ENCODE results near the gene DLG2. TPM values are rescaled to one million over a fixed set of nuclear protein-coding genes. Genes with fewer than 3 reads are reported as not detected.

DLG2 gene
- total RNA-seq, 1 experiment from 2014 or later, result 2.7 TPM

DNA sequence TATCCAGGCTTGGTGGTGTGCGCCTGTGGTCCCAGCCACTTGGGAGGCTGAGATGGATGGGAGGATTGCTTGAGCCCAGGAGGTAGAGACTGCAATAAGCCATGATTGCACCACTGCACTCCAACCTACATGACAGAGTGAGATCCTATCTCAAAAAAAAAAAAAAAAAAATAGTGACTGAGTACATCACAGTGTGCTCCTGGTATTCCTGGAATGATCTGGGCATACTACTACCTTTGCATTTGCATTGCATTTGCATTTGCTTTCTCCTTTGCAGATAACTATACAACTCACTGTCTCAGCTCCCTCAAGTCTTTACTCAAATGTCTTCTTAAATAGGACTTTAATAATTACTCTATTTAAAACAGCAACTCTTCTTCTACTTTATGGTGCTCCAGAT lies 51.8 kb downstream of the DLG2 start:
- DNase-seq, result no peak

GRCh38 chr11:85572056-85572455 lies 55.1 kb downstream of the DLG2 start:
- H3K9ac ChIP-seq (ENCODE audit: low read length), result no peak overlapping the region
- no peaks in the 10 kb centered on the region for H3K79me2 ChIP-seq (ENCODE audit: low read length)
- no peak overlapping the region for H3K4me2 ChIP-seq (ENCODE audit: low read depth, low read length, poor library complexity, severe bottlenecking)
- H4K20me1 ChIP-seq (ENCODE audit: insufficient read depth, low read depth, low read length), result no peaks in the 10 kb centered on the region
- H3K9me3 ChIP-seq (ENCODE audit: low read length), result no peaks in the 10 kb centered on the region
- H2AFZ ChIP-seq (ENCODE audit: low read length), result no peak overlapping the region
- no peaks in the 10 kb centered on the region for H3K9me2 ChIP-seq (replicated peaks; ENCODE audit: insufficient read depth, low read length)
- H3K27me3 ChIP-seq (ENCODE audit: low read length), result no peaks in the 10 kb centered on the region
- no peaks in the 10 kb centered on the region for H3K36me3 ChIP-seq (ENCODE audit: insufficient read depth, low read length)
- H3K27ac ChIP-seq (ENCODE audit: low read length), result no peak overlapping the region
- no peak for DNase-seq
- H3K4me1 ChIP-seq (ENCODE audit: low read length), result no peaks in the 10 kb centered on the region
- H3K4me3 ChIP-seq (ENCODE audit: low read length), result no peak overlapping the region

More for the DNA sequence above, 51.8 kb downstream of the DLG2 start:
- Histone ChIP-seq H3K9me3 (ENCODE audit: low read length) (no peaks in the 10 kb centered on the region), H3K36me3 (ENCODE audit: insufficient read depth, low read length) (no peaks in the 10 kb centered on the region), H3K4me2 (ENCODE audit: low read depth, low read length, poor library complexity, severe bottlenecking) (no peak overlapping the region), H3K9ac (ENCODE audit: low read length) (no peak overlapping the region), H4K20me1 (ENCODE audit: insufficient read depth, low read depth, low read length) (no peaks in the 10 kb centered on the region), H3K9me2 (replicated peaks; ENCODE audit: insufficient read depth, low read length) (0 out of 2 replicates have a peak, but pooled peaks cover 2% of the 10 kb centered on the region), H3K27ac (ENCODE audit: low read length) (no peak overlapping the region), H3K27me3 (ENCODE audit: low read length) (no peaks in the 10 kb centered on the region), H3K79me2 (ENCODE audit: low read length) (no peaks in the 10 kb centered on the region), H3K4me3 (ENCODE audit: low read length) (no peak overlapping the region), H3K4me1 (ENCODE audit: low read length) (no peaks in the 10 kb centered on the region), H2AFZ (ENCODE audit: low read length) (no peak overlapping the region)

- Histone ChIP-seq H2AFZ (ENCODE audit: low read length) (no peak overlapping the region), H3K9me3 (ENCODE audit: low read length) (no peaks in the 10 kb centered on the region), H3K27ac (ENCODE audit: low read length) (no peak overlapping the region), H3K36me3 (ENCODE audit: insufficient read depth, low read length) (no peaks in the 10 kb centered on the region), H4K20me1 (ENCODE audit: insufficient read depth, low read depth, low read length) (no peaks in the 10 kb centered on the region), H3K4me2 (ENCODE audit: low read depth, low read length, poor library complexity, severe bottlenecking) (no peak overlapping the region), H3K27me3 (ENCODE audit: low read length) (no peaks in the 10 kb centered on the region), H3K79me2 (ENCODE audit: low read length) (no peaks in the 10 kb centered on the region), H3K4me3 (ENCODE audit: low read length) (no peak overlapping the region), H3K9me2 (replicated peaks; ENCODE audit: insufficient read depth, low read length) (no peaks in the 10 kb centered on the region), H3K4me1 (ENCODE audit: low read length) (no peaks in the 10 kb centered on the region), H3K9ac (ENCODE audit: low read length) (no peak overlapping the region)
- no peak for DNase-seq
These were observed 57.6 kb downstream of the DLG2 start for GRCh38 chr11:85569525-85569924.

GRCh38 chr11:85558411-85558810 lies 68.7 kb downstream of the DLG2 start:
- Histone ChIP-seq H3K27me3 (ENCODE audit: low read length) (no peaks in the 10 kb centered on the region), H2AFZ (ENCODE audit: low read length) (no peak overlapping the region), H3K27ac (ENCODE audit: low read length) (no peak overlapping the region), H3K36me3 (ENCODE audit: insufficient read depth, low read length) (no peaks in the 10 kb centered on the region), H3K4me2 (ENCODE audit: low read depth, low read length, poor library complexity, severe bottlenecking) (no peak overlapping the region), H3K79me2 (ENCODE audit: low read length) (no peaks in the 10 kb centered on the region), H4K20me1 (ENCODE audit: insufficient read depth, low read depth, low read length) (no peaks in the 10 kb centered on the region), H3K9me3 (ENCODE audit: low read length) (peaks cover 5% of the 10 kb centered on the region), H3K4me3 (ENCODE audit: low read length) (no peak overlapping the region), H3K9ac (ENCODE audit: low read length) (no peak overlapping the region), H3K9me2 (replicated peaks; ENCODE audit: insufficient read depth, low read length) (no peaks in the 10 kb centered on the region), H3K4me1 (ENCODE audit: low read length) (no peaks in the 10 kb centered on the region)
- DNase-seq, result no peak

- Histone ChIP-seq H3K79me2 (ENCODE audit: low read length) (no peaks in the 10 kb centered on the region), H3K9me3 (ENCODE audit: low read length) (no peaks in the 10 kb centered on the region), H3K9ac (ENCODE audit: low read length) (no peak overlapping the region), H3K4me3 (ENCODE audit: low read length) (no peak overlapping the region), H4K20me1 (ENCODE audit: insufficient read depth, low read depth, low read length) (no peaks in the 10 kb centered on the region), H3K9me2 (replicated peaks; ENCODE audit: insufficient read depth, low read length) (no peaks in the 10 kb centered on the region), H3K36me3 (ENCODE audit: insufficient read depth, low read length) (no peaks in the 10 kb centered on the region), H3K4me2 (ENCODE audit: low read depth, low read length, poor library complexity, severe bottlenecking) (no peak overlapping the region), H2AFZ (ENCODE audit: low read length) (no peak overlapping the region), H3K27ac (ENCODE audit: low read length) (no peak overlapping the region), H3K27me3 (ENCODE audit: low read length) (no peaks in the 10 kb centered on the region), H3K4me1 (ENCODE audit: low read length) (no peaks in the 10 kb centered on the region)
- no peak for DNase-seq
These were observed 75.3 kb downstream of the DLG2 start for GRCh38 chr11:85551881-85552280.

DNA sequence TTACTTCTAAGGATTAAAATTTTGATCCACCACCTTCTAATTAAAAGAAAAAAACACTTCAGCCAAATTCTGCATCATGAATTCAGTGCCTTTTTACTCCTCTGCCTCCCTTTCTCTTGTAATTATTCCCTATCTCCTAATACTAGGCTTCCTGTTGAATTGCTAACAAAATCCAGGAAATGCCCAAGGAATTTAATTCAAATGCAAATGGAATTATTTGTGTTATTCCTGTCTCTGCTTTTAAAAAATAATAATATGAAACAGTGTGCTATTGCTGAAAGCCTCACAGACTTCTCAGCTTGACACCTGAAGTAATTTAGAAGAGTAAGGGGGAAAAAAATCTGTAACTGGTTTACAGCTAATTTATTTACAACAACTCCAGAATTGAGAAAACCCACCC lies 85.5 kb downstream of the DLG2 start:
- no peak for DNase-seq
- no peaks in the 10 kb centered on the region for H3K79me2 ChIP-seq (ENCODE audit: low read length)

DNA sequence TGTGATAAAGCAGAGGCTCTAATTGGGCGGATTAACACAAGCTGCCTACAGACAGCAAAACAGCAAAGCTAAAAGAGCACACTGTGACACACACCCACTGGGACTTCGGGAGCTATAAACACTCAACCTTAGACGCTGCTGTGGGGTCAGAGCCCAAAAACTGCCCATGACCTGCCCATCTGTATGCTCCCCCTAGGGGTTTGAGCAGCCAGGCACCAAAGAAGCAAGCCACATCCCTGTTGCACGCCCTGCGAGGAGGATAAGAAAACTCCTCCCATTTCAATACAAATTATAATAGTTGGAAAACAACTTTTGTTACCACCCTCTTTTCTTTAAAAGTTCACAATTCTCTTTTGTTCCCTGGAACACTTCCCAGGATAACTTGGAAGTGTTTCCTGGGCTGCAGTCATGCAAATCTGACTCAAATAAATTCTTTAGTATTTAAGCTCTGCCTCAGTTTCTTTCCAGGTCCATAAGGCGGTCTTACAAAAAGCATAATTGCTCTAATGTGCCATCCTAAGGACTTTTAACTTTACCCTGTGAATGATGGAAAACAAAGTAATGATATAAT lies 86.4 kb downstream of the DLG2 start:
- Histone ChIP-seq H3K4me3 (ENCODE audit: low read length) (no peak overlapping the region), H3K27ac (ENCODE audit: low read length) (no peak overlapping the region), H3K9me2 (replicated peaks; ENCODE audit: insufficient read depth, low read length) (no peaks in the 10 kb centered on the region), H3K36me3 (ENCODE audit: insufficient read depth, low read length) (no peaks in the 10 kb centered on the region), H3K4me2 (ENCODE audit: low read depth, low read length, poor library complexity, severe bottlenecking) (no peak overlapping the region), H3K9me3 (ENCODE audit: low read length) (peaks cover 6% of the 10 kb centered on the region; the same call in 1 of the 2 replicates), H3K79me2 (ENCODE audit: low read length) (no peaks in the 10 kb centered on the region), H3K27me3 (ENCODE audit: low read length) (no peaks in the 10 kb centered on the region), H2AFZ (ENCODE audit: low read length) (no peak overlapping the region), H3K9ac (ENCODE audit: low read length) (no peak overlapping the region), H4K20me1 (ENCODE audit: insufficient read depth, low read depth, low read length) (no peaks in the 10 kb centered on the region), H3K4me1 (ENCODE audit: low read length) (no peaks in the 10 kb centered on the region)
- DNase-seq, result no peak

More for the DNA sequence above, 85.5 kb downstream of the DLG2 start:
- Histone ChIP-seq H3K9me2 (replicated peaks; ENCODE audit: insufficient read depth, low read length) (no peaks in the 10 kb centered on the region), H3K9me3 (ENCODE audit: low read length) (peaks cover 6% of the 10 kb centered on the region; the same call in 1 of the 2 replicates), H3K27ac (ENCODE audit: low read length) (no peak overlapping the region), H3K4me3 (ENCODE audit: low read length) (no peak overlapping the region), H2AFZ (ENCODE audit: low read length) (no peak overlapping the region), H4K20me1 (ENCODE audit: insufficient read depth, low read depth, low read length) (no peaks in the 10 kb centered on the region), H3K4me2 (ENCODE audit: low read depth, low read length, poor library complexity, severe bottlenecking) (no peak overlapping the region), H3K4me1 (ENCODE audit: low read length) (no peaks in the 10 kb centered on the region), H3K27me3 (ENCODE audit: low read length) (no peaks in the 10 kb centered on the region), H3K9ac (ENCODE audit: low read length) (no peak overlapping the region), H3K36me3 (ENCODE audit: insufficient read depth, low read length) (no peaks in the 10 kb centered on the region)

- H3K4me2 ChIP-seq (ENCODE audit: low read depth, low read length, poor library complexity, severe bottlenecking), result no peak overlapping the region
- H3K27me3 ChIP-seq (ENCODE audit: low read length), result no peaks in the 10 kb centered on the region
- no peaks in the 10 kb centered on the region for H3K36me3 ChIP-seq (ENCODE audit: insufficient read depth, low read length)
- H3K4me1 ChIP-seq (ENCODE audit: low read length), result no peaks in the 10 kb centered on the region
- no peak overlapping the region for H3K27ac ChIP-seq (ENCODE audit: low read length)
- peaks cover 8% of the 10 kb centered on the region for H3K9me3 ChIP-seq (ENCODE audit: low read length)
- no peak for DNase-seq
- H3K4me3 ChIP-seq (ENCODE audit: low read length), result no peak overlapping the region
- H2AFZ ChIP-seq (ENCODE audit: low read length), result no peak overlapping the region
- H3K9ac ChIP-seq (ENCODE audit: low read length), result no peak overlapping the region
- no peaks in the 10 kb centered on the region for H4K20me1 ChIP-seq (ENCODE audit: insufficient read depth, low read depth, low read length)
- H3K9me2 ChIP-seq (replicated peaks; ENCODE audit: insufficient read depth, low read length), result no peaks in the 10 kb centered on the region
- H3K79me2 ChIP-seq (ENCODE audit: low read length), result no peaks in the 10 kb centered on the region
These were observed 87.0 kb downstream of the DLG2 start for GRCh38 chr11:85540181-85540580.

All from Karpas-422 (cell line).